Amniotic stem cell (primary cell): ENCODE measurements around the gene MARK3.
A peak's percentile ranks its signal among the peaks of the same experiment; 100 is the strongest.

ENCODE experiments used
- DNase-seq: peaks from one replicate; lab custom pipeline; 2025; lab: John Stamatoyannopoulos, UW

The MARK3 gene

DNA sequence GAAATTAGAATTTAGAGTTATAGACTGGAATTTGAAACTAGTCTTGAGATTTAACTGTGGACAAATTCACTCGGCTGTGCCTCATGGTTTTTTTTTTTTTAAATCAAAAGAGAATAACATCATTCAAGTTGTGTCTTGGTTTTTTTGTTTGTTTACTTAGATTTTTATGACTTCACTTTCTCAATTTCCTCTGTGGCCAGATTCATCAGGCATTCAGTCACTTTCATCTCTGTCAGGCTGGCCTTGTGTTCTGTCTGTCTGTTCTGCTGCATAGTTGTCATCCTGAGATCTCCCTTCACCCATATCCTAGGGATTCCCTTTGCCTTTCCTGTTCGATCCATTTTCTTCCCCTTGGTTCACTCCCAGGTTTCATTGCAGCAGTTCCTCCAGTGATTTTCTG is 10.0 kb downstream of the MARK3 start:
- no peak for DNase-seq

DNA sequence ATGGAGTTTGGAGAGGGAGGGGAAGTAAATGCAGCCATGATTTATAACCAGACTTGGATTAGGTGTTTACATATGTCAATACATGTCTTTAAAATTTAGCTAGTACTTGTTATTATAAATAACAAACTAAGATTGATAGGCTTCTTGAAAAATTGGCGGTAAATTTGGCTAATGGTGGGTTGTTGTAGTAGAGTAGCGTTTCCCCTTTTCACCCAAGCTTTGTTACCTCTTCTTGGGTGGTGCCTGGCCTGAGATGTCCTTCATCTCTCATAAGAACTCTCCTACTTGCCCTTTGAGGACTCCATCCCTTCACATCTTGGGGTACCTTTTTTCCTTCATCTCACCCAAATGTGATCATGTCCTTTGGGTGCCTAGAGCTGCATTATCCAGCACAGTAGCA is 11.2 kb downstream of the MARK3 start:
- DNase-seq: no peak

DNA sequence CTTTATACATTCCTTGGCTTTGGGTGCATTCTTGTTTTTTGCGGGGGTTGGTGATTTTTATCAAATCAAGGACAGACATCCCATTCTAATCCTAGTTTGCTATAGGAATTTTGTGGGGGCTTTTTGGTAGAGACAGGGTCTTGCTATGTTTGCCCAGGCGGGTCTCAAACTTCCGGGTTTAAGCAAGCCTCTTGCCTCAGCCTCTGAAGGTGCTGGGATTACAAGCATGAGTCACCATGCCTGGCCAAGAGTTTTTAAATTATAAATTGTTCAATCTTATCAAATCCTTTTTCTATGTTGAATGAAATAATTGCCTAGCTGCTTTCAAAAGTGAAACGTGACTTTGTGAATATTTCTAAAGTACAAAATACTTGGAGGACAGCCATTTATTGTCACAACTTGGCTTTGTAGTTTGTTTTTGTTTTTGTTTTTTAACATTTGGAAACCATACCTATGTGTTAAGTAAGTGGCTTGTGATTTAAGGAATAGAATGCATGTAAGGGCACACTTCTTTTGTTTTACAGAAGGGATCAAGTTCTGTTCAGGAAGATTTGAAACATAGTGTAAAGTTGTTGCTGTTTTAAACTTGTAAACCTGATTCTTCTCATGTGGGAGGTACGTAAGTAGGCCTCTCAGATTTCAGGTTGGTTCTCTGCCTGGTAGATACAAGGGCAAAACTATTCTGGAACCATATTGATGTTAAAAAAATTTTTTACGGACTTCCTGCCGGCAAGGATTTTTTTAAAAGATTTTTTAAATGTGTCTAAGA is 13.4 kb downstream of the MARK3 start:
- no peak for DNase-seq

DNA sequence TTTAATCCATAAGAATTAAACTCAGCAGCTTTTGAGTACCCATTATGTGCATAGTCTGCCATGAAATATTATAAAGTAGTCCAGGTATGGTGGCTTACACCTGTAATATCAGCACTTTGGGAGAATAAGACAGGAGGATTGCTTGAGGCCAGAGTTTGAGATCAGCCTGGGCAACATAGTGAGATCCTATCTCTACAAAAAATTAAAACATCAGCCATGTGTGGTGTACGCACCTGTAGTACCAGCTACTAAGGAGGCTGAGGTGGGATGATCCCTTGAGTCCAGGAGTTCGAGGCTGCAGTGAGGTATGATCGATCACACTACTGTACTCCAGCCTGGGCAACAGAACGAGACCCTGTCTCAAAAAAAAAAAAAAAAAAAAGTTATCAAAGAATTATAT is 15.3 kb downstream of the MARK3 start:
- DNase-seq: no peak

DNA sequence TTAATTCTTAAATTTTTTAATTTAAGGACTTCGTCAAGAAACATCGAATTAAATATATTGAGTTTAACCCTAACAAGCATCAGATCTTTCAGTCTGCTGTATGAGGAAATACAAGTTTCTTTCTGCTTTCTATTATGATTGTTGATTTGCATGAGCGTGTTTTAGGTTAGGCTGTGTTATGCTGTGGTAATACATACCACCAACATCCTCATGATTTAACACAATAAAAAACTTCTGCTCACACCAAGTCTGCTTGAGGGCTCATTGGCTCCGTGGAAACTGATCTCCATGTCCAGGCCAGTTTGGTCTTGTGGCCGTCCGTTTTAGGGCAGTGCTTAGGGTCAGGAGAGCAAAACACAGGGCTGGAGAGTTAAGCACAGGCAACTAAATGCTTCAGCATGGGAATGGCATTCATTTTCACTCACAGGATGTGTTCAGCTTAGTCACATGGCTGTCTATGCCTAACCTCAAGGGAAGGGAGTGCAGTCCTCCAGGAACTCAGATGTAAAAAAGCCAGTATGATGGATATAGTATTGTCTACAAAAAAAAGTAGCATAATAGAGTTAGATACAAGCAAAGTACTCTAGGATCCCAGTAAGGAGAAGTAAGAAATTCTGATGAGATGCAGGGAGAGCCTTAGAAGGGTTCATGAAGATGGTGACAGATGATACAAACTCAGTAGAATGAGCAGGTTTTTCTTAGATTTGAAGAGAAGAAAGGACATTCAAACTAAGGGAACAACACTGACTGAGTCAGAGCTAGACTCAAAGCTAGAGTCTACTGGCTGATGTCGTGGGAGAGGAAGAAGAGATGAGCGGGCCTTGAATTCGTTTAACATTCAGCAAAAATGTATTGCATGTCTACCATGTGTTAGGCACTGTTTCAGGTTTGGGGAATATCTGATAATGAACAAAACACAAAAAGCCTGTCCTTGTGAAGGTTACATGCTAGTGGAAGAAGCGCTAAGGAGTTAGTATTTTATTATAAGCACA is 16.3 kb downstream of the MARK3 start:
- DNase-seq: peak; percentile 69

DNA sequence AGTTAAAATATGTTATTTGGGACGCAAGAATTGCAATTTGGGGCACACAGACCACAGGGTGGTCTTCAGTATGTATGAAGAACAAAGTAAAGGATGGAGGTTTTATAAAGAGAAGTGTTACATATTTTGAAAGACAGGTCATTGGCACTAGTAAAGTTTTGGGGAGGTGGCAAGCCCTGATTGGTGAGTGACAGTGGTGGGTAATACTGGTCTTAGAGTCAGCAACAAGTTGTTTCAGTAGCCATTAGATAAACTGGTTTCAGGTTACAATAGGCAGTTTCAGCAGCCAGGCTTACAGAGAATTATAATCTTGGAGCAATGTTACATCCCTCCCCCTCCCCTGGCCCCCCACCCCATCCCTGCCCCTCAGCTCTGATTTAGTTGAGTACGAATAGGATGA is 17.5 kb downstream of the MARK3 start:
- DNase-seq: no peak

DNA sequence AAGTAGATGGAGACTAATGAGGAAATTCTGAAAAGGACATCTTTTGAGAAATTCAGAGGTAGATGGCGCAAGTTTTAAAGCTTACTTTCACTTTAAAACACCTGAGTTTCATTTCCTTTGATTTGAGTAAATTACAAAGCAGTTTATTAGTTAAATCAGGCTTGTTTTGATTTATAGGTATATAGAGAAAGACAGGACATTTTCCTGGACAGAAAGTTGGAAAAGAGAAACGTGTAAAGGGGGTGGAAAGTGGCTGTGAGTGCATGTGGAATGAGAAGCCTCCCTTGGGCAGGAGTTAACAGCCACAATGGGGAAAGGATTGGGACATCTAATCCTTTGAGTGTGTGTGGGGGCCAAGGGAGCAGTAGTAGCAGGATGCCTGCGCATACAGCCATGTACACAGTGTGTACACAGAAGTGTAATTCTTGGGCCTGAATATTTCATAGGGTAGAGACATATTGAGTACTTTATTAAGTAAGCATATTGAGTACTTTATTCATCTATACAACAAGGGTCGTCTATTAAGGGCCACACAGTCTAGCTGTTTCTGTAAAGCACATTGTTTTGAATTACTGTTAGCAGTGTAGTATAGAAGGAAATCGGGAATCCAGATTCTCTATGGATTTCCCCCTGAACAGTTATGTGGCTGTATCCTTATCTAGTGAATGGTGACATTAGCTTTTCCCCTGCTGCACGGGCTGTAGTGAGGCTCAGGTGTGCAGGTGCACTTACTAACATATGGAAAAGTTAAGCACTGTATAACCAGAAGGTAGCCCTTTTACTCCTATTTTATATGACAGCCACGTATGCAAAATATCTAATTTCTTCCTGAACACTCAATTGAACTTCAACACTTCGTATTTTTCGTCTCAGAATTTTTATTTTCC is 19.1 kb downstream of the MARK3 start:
- no peak for DNase-seq

DNA sequence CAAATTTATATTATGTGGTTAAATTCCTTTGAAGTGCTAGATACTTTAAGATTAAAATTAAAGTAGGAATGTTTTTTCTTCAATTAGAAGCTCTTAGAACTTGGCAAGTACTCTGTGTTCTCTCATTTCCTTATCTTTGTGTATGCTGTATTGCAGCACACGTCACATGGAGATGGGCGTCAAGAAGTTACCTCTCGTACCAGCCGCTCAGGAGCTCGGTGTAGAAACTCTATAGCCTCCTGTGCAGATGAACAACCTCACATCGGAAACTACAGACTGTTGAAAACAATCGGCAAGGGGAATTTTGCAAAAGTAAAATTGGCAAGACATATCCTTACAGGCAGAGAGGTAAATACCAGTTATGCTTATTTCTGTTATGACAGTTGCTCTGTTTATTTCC is 19.7 kb downstream of the MARK3 start:
- no peak for DNase-seq

DNA sequence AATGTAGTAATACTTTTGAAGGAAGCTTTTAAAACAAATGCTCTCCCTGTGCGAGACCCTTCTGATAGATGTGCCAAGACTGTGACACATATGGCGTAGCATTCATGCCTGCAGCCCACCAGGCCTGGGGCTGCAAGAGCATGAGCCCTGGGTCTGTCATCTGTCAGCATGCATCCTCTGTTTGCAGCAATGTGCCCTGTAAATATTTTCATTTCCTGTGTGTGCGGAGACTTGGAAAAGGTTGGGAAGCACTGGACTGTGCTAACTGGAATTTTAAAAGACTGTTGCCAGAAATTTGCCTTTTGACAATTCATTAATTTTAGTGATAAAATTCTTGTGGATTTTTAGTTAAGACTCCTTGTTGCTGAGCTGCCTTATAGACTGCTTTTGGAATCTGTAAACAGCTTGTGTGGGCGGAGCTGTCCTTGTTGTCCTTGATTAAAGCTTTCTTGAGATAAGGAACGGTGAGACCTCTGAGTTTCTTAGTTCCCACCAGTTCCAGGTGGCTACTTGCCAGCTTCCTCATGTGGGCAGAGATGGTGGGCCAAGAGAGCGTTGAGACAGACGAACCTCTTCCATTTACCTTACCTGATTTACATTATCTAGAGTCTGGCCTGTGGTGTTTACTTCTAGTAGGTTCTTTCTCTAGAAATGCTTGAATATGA is 23.4 kb downstream of the MARK3 start:
- DNase-seq: no peak

DNA sequence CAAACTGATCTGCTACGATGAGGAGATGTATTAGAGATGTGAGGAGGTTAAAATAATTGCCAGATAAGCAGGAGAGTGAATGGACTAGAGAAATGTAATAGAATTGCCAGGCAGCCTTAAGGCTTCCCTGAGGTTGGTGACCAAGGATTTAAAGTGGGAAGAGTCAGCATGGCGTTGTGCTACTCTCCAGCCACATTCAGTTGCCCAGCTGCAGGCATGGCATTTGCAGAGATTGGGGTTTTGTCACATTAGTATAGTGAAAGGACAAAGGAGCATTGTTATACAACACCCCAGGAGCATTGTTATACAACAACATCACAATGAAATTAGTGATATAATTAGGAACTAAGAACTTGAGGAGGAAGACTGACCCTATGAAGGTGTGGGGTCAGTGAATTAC is 31.7 kb downstream of the MARK3 start:
- DNase-seq: no peak

DNA sequence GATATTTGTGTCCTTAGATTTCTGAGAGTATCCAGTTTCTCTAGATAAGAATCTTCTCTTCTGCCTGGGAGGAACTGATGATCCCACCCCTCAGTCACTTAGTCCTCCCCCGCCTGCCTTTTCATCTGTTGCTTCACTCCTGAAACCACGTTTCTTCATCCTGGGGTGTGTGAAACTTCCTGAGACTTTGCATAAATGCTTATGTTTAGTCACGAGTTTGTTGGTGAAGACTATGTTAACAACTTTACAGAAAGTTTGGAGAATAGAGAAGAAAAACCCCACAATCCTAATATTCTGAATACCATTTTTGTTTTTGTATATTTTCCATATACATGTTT is 33.2 kb downstream of the MARK3 start:
- no peak for DNase-seq

DNA sequence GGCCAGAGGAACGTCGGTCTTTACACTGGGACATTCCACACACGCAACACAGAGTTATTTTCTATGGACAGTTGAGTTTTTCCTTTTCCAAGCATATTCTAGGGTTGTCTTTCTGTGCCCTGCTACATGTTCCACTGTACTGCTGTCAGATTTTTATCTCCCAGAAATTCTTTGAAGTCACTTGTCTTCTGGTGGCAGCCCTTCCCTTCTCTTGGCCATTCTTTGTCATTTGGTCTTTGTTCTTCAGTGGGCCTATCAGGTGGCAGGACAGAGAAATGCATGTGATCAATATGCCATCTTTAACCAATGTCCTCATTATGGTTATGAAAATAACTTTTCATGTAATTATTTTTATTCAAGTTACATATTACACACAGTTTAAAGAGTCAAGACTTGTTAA is 36.3 kb downstream of the MARK3 start:
- no peak for DNase-seq

DNA sequence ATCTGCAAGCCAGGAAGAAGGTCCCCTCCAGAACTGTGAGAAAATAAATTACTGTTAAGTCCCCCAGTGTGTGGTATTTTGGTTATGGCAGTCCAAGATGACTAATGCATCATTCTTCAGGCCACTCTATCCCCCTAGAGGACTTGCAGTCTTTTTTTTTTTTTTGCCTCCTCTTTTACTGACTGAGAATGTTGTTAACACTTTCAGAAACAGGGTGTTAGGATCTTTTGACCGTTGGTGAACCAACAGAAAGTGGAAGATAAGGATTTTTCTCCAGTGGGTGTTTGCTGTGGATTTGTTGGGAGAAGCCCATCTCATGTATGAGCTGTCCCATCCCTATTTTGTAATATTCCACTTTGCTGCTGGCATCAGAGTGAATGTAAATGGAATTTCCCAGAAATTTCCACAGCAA is 37.8 kb downstream of the MARK3 start:
- no peak for DNase-seq

DNA sequence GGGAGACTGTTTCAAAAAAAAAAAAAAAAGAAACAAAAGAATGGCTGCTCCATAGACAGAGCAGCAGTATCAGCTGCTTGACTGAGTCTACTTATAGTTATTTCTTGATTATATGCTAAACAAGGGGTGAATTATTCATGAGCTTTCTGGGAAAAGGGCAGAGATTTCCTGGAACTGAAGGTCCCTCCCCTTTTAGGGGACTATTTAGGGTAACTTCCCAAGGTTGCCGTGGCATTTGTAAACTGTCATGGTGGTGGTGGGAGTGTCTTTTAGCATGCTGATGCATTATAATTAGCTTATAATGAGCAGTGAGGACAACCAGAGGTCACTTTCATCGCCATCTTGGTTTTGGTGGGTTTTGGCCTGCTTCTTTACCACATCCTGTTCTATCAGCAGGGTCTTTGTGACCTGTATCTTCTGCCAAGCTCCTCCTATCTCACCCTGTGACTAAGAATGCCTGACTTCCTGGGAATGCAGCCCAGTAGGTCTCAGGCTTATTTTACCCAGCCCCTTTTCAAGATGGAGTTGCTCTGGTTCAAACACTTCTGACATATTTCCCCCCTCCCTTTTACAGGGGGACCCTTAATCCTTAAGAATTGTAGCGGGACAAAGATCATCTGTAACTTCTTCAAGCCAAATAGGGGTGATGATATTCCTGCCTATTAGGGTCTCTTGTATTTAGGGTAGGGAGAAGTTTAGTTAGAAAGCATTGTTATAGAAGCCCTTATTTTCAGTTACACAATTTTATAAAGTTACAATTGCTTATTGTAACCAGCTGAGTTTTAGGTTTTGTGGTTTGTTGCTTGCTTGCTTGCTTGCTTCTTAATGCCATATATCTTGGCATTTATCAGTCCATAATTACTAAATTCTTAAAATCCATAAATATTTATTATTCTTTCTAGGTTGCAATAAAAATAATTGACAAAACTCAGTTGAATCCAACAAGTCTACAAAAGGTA is 42.5 kb downstream of the MARK3 start:
- DNase-seq: no peak

DNA sequence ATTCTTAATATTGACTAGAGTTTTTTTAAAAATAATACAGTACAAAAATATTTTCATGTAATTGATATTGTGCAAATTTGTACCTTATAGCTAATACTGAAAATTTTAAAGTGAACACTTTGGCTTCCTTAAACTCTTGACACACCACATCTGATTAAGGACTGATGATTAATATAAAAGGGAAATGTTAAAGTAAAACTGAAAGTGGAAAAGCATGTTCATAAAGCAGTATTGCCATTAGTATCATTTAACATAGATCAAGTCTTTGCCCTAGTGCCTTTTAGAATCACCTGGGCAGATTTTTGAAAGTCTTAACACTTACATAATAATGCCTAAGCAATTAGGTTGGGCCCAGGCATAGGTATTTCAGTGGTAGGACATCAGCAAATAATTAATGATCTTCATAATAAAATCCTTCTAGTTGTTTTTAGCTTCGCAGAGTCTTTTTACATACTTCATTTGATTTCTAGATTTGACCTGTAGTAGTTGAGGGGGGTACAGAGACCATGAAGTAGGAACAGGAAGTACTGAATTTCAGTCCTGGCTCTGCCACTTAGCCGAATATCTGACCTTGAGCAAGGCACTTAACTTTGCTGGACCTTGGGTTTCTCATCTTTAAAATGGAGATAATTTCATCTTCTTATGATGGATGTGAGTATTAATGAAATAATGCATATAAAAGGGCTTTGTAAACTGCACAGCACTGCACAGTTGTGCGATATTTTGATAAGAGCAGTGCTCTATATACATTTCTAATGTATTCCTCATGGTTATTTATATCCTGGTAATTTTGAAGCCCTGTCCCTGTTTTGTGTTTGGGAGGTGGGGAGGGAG is 43.7 kb downstream of the MARK3 start:
- no peak for DNase-seq

DNA sequence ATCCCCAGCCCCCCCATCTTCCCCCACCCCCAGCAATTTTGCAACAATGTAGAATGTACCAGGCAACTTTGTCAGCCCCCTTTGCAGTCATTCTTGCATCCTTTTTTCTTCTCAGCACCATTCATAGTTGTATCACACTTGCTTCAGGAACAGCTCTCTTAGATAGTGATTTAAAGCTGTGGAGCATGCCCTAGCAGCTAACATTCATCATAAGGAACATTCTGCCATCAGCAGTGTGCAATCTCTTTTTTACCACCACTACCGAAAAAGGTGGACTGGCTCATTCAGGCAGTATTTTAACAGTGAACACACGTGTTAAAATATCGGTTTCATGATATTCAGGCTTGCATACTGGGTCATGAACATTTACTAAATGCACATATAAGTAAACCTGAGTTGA is 45.1 kb downstream of the MARK3 start:
- DNase-seq: no peak

DNA sequence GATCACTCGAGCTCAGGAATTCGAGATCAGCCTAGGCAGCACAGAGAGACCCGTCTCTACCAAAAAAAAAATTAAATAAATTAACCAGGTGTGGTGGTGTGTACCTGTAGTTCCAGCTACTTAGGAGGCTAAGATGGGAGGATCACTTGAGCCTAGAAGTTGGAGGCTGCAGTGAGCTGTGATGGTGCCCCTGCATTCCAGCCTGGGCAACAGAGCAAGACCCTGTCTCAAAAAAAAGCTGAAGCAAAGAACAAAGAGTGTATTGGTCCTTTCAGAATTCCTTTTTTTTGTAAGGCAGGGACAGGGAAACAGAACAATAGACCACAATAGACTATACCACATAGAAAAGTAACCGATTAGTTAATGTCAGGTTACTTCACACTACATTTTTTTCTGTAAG is 47.4 kb downstream of the MARK3 start:
- no peak for DNase-seq

DNA sequence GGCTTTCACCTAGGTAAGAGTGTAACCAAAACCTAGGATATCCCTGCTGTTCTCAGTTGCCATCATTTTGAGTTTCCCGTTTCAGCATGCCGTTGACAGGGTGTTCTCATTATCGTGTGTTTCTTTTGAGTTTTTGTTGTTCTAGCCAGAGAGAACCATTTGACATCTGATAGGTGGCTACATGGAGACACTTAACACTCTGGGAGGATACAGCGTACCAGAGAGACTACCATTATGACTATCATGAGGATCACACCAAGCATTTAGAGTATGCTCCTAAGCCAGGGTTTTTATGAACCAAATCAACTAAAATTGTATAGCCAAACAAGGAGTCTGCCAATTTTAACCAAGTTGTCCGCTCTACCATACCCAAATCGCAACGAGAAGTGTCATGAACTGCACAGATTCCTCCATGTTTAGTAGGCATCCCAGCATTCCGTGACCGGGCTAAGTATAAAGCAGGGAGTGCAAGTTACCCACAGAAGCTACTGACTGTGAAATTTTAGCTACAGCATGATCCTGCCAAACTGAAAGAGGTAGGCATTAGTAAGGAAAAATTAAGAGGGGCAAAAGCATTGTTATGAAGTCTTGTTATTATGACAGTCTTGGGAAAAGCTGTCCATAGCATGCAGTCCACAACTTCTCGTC is 48.8 kb downstream of the MARK3 start:
- DNase-seq: no peak

DNA sequence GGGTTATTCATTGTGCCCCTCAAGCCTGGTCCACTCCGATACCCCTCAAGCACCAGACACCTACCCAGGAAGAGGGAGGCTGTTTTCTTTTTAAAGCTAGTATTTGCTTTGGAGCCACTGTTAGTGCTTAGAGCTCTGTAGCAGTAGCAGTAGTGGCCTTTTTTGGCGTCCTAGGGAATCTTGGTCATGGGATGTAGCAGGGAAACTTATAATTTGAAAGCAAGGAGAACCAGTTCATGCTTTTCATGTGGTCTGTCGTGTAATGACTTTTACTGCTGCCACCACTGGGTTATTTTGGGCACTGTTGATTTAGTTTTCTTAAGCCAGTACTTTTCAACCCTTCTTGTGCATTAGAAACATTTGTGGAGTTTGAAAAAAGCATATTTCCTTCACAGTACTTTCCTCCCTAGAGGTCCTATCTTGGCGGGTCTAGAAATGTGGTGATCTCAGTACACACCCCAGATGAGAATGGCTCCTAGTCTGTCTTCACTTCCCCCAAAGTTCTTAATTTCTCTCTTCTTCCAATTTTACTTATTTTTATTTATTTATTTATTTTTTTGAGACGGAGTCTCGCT is 49.7 kb downstream of the MARK3 start:
- DNase-seq: no peak
